IMR-90 (cell line): ENCODE measurements around the gene LRRC61. TPM values are rescaled to one million over a fixed set of nuclear protein-coding genes. Genes with fewer than 3 reads are reported as not detected.

Experiments used
- ATAC-seq: fragments of 200-7000 bp; cut with Tn5 transposase; 2 replicates; pipeline ENCODE4 v1.9.1; 2020; ENCODE audit warnings: low read depth, mild to moderate bottlenecking, moderate library complexity
- BruUV-seq: library from RNA; stranded (reverse); fragments of 400-500 nt; replicated peaks from 2 replicates; lab custom pipeline; 2021; lab: Mats Ljungman, UMichigan
- CTCF ChIA-PET: fragments of 300-600 bp; formaldehyde crosslinking; extraction: SDS; loops from one replicate; lab custom pipeline; 2021; ENCODE audit warnings: antibody characterized with exemption; lab: Yijun Ruan, JAX
- POLR2A ChIA-PET: fragments of 300-600 bp; sonication (Branson Sonifier 250); formaldehyde crosslinking; loops from one replicate; lab custom pipeline; 2022; ENCODE audit warnings: antibody characterized with exemption; ENCODE audit not compliant: unreplicated experiment; lab: Charles Lee
- DNase-seq: peaks from one replicate; pipeline ENCODE4 v3.0.0; 2013
- H2AFZ ChIP-seq: replicated peaks from 2 replicates; pipeline ENCODE3; 2013; ENCODE audit warnings: low read length, mild to moderate bottlenecking; ENCODE audit not compliant: poor library complexity
- H2AK5ac ChIP-seq: 2 replicates; pipeline ENCODE4 v1.6.1; 2013; ENCODE audit warnings: low read depth, low read length, inconsistent platforms
- H2AK9ac ChIP-seq: replicated peaks from 2 replicates; pipeline ENCODE3; 2013; ENCODE audit warnings: mild to moderate bottlenecking, low read depth, low read length, moderate library complexity; ENCODE audit not compliant: poor library complexity
- H2BK120ac ChIP-seq: 2 replicates; pipeline ENCODE4 v1.6.1; 2013; ENCODE audit warnings: low read depth, low read length, inconsistent platforms
- H2BK15ac ChIP-seq: 3 replicates; pipeline ENCODE4 v1.6.1; 2013; ENCODE audit warnings: low read depth, low read length, inconsistent platforms
- H2BK20ac ChIP-seq: 2 replicates; pipeline ENCODE4 v1.6.1; 2013; ENCODE audit warnings: low read depth, mild to moderate bottlenecking, inconsistent platforms, low read length, moderate library complexity
- H2BK5ac ChIP-seq: 2 replicates; pipeline ENCODE4 v1.6.1; 2013; ENCODE audit warnings: mild to moderate bottlenecking, low read depth, low read length, inconsistent platforms; ENCODE audit not compliant: poor library complexity, severe bottlenecking
- H3K14ac ChIP-seq: replicated peaks from 2 replicates; pipeline ENCODE4 v1.6.1; 2013; ENCODE audit warnings: low read depth, low read length, inconsistent platforms
- H3K18ac ChIP-seq: 2 replicates; pipeline ENCODE4 v1.6.1; 2013; ENCODE audit warnings: low read depth, low read length, control low read depth
- H3K23ac ChIP-seq: 2 replicates; pipeline ENCODE4 v1.6.1; 2013; ENCODE audit warnings: low read depth, low read length, inconsistent platforms
- H3K27ac ChIP-seq: 2 replicates; pipeline ENCODE4 v1.5.1; 2013; ENCODE audit warnings: mild to moderate bottlenecking, control low read depth, low read length; ENCODE audit not compliant: insufficient read depth
- H3K27me3 ChIP-seq: 2 replicates; pipeline ENCODE4 v1.6.1; 2013; ENCODE audit warnings: low read length; ENCODE audit not compliant: control insufficient read depth, insufficient read depth
- H3K36me3 ChIP-seq: 2 replicates; pipeline ENCODE4 v1.6.1; 2013; ENCODE audit warnings: low read length, mixed read lengths; ENCODE audit not compliant: control insufficient read depth, insufficient read depth
- H3K4ac ChIP-seq: 2 replicates; pipeline ENCODE4 v1.6.1; 2013; ENCODE audit warnings: low read depth, low read length, inconsistent platforms
- H3K4me1 ChIP-seq: 2 replicates; pipeline ENCODE4 v1.6.1; 2013; ENCODE audit warnings: low read length, mixed read lengths; ENCODE audit not compliant: control insufficient read depth, insufficient read depth
- H3K4me2 ChIP-seq: 2 replicates; pipeline ENCODE4 v1.6.1; 2013; ENCODE audit warnings: low read depth, mild to moderate bottlenecking, control low read depth, low read length, moderate library complexity
- H3K4me3 ChIP-seq: 2 replicates; pipeline ENCODE4 v1.5.1; 2013; ENCODE audit warnings: low read depth, mild to moderate bottlenecking, control low read depth, low read length, moderate library complexity; ENCODE audit not compliant: insufficient read depth
- H3K56ac ChIP-seq: 2 replicates; pipeline ENCODE4 v1.6.1; 2013; ENCODE audit warnings: low read length, inconsistent platforms; ENCODE audit not compliant: insufficient read depth; ENCODE audit errors: extremely low read depth
- H3K79me1 ChIP-seq, 2 experiments: 2 replicates each; pipeline ENCODE4 v1.6.1; 2013; ENCODE audit warnings: low read length in 2 of 2, inconsistent platforms in 1 of 2, low read depth in 1 of 2
- H3K9ac ChIP-seq: 2 replicates; pipeline ENCODE4 v1.6.1; 2013; ENCODE audit warnings: low read depth, low read length, control low read depth
- H3K9me1 ChIP-seq: 2 replicates; pipeline ENCODE4 v1.6.1; 2013; ENCODE audit warnings: low read length, inconsistent platforms; ENCODE audit not compliant: insufficient read depth
- H3K9me3 ChIP-seq: 2 replicates; pipeline ENCODE4 v1.6.1; 2013; ENCODE audit warnings: low read length; ENCODE audit not compliant: control insufficient read depth, insufficient read depth
- H4K20me1 ChIP-seq: 2 replicates; pipeline ENCODE4 v1.6.1; 2013; ENCODE audit warnings: low read length, inconsistent platforms; ENCODE audit not compliant: insufficient read depth
- H4K5ac ChIP-seq: 2 replicates; pipeline ENCODE4 v1.6.1; 2013; ENCODE audit warnings: mild to moderate bottlenecking, low read depth, low read length, control low read depth
- H4K8ac ChIP-seq, 2 experiments: 2 replicates each; pipeline ENCODE4 v1.6.1; 2013; ENCODE audit warnings: low read depth in 2 of 2, low read length in 2 of 2, control low read depth in 1 of 2, inconsistent platforms in 1 of 2
- H4K91ac ChIP-seq: 2 replicates; pipeline ENCODE4 v1.6.1; 2013; ENCODE audit warnings: low read depth, low read length, inconsistent platforms; ENCODE audit not compliant: insufficient read depth
- RAD21 ChIP-seq: IDR thresholded peaks from 2 replicates; pipeline ENCODE4 v1.6.1; 2012; ENCODE audit warnings: low read length, improper control_type of control experiment
- RCOR1 ChIP-seq: IDR thresholded peaks from 2 replicates; pipeline ENCODE4 v1.6.1; 2012; ENCODE audit warnings: mild to moderate bottlenecking, low read length, improper control_type of control experiment; ENCODE audit not compliant: insufficient replicate concordance
- RFX5 ChIP-seq: IDR thresholded peaks from 2 replicates; pipeline ENCODE4 v1.8.0; 2012; ENCODE audit warnings: low read depth, mild to moderate bottlenecking, low read length, moderate library complexity
- SMC3 ChIP-seq: fragments of 150-350 bp; IDR thresholded peaks from 2 replicates; pipeline ENCODE4 v1.6.1; 2016; ENCODE audit warnings: low read depth, mild to moderate bottlenecking, antibody characterized with exemption, low read length, moderate library complexity
- WGBS, 2 experiments: methylation state at CpG; one replicate each; pipeline versions ENCODE4 v1.1.5 to v1.1.7; 2013; ENCODE audit warnings: missing lambda C conversion rate in 2 of 2; ENCODE audit not compliant: insufficient read length in 1 of 2; ENCODE audit errors: extremely low coverage in 2 of 2; 5-methylcytosine and 5-hydroxymethylcytosine counted together
- dilution Hi-C: fragments of 300-500 bp; cut with HindIII; formaldehyde crosslinking; loops from one replicate; pipeline ENCODE4 v1.14.3; 2018; ENCODE audit warnings: low sequenced_read_pairs; ENCODE audit not compliant: unreplicated experiment
- in situ Hi-C: fragments of 300-500 bp; cut with MboI; formaldehyde crosslinking; loops from 3 replicates; pipeline ENCODE4 v1.14.3; 2019; ENCODE audit warnings: low sequenced_read_pairs, inconsistent platforms, mixed read lengths
- intact Hi-C: fragments of 100-400 bp; cut with micrococcal nuclease; formaldehyde crosslinking; loops from 2 replicates; pipeline ENCODE4 v1.10.0; 2022
- polyA plus RNA-seq, 3 experiments: library from polyadenylated mRNA; depleted of rRNA; stranded (reverse); fragments of >200 nt; gene quantifications; 2 replicates each; pipeline ENCODE4 v1.2.3, GENCODE V29; 2012; ENCODE audit warnings: low replicate concordance in 1 of 3
- total RNA-seq: library from RNA; depleted of rRNA; stranded (reverse); fragments of >200 nt; gene quantifications from 2 replicates; pipeline ENCODE4 v1.2.3, GENCODE V29; 2012
- TF ChIP-seq, protein P1 (sequence below): conservative IDR thresholded peaks from 2 replicates; pipeline ENCODE4 v1.5.1; 2012; ENCODE audit warnings: mild to moderate bottlenecking, low read depth, low read length, improper control_type of control experiment
- TF ChIP-seq, protein P2 (sequence below): fragments of 150-350 bp; IDR thresholded peaks from 2 replicates; pipeline ENCODE4 v1.6.1; 2016; ENCODE audit warnings: low read depth, mild to moderate bottlenecking, low read length, moderate library complexity, borderline replicate concordance

LRRC61 gene
- total and polyA plus RNA-seq, 2 of the 4 experiments (the other 2 are of a cell fraction): 0.07 TPM; not detected in 1

DNA sequence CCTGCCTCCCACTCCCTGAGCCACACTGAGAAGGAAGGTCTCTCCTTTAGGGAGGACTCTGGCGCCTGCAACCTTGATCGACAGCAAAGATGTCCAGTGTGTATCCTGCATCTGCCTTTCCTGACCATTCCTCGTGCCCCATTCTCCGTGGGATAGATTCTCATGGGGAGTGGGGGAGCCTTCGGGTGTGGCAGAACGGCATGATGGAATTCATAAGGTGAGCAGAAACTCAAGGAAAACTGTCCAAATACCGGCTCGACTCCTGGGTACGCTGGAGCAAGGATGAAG lies 18.9 kb downstream of the LRRC61 start:
- Histone ChIP-seq H4K8ac (no peak overlapping the region), H3K23ac (no peak overlapping the region), H3K56ac (no peak overlapping the region), H3K14ac (no peak overlapping the region), H3K18ac (no peak overlapping the region; the same call in 1 of the 2 replicates), H3K4me3 (no peak overlapping the region), H3K36me3 (no peaks in the 10 kb centered on the region), H3K4ac (no peak overlapping the region), H3K4me2 (no peak overlapping the region), H2BK20ac (no peak overlapping the region), H2BK5ac (no peak overlapping the region), H3K4me1 (peaks cover 20% of the 10 kb centered on the region), H3K27me3 (peaks cover 30% of the 10 kb centered on the region), H3K27ac (no peak overlapping the region), H3K9me3 (peaks cover 14% of the 10 kb centered on the region), H2AK9ac (no peak overlapping the region), H2BK120ac (no peak overlapping the region), H2BK15ac (no peak overlapping the region), H3K79me1 (no peaks in the 10 kb centered on the region), H2AK5ac (no peak overlapping the region), H3K9me1 (peaks cover 4% of the 10 kb centered on the region; the same call in 1 of the 2 replicates), H2AFZ (no peak overlapping the region), H3K9ac (peak overlapping the region; percentile 40; the same call in 1 of the 2 replicates), H4K91ac (no peak overlapping the region), H4K20me1 (0 out of 2 replicates have a peak, but pooled peaks cover 3% of the 10 kb centered on the region), H4K5ac (peak overlapping the region; percentile 16; the same call in 1 of the 2 replicates)
- BruUV-seq: no TSS peak
- WGBS, 2 experiments: no CpG with 5 or more reads among the region's 9 CpGs
- ChIA-PET CTCF (no interaction called here), POLR2A (no interaction called here)
- in situ Hi-C loops: no loop called here
- ATAC-seq (no peak), DNase-seq (no peak)
- intact Hi-C loops: no loop called here
- no peak for TF ChIP-seq SMC3
- TF ChIP-seq, protein P1, sequence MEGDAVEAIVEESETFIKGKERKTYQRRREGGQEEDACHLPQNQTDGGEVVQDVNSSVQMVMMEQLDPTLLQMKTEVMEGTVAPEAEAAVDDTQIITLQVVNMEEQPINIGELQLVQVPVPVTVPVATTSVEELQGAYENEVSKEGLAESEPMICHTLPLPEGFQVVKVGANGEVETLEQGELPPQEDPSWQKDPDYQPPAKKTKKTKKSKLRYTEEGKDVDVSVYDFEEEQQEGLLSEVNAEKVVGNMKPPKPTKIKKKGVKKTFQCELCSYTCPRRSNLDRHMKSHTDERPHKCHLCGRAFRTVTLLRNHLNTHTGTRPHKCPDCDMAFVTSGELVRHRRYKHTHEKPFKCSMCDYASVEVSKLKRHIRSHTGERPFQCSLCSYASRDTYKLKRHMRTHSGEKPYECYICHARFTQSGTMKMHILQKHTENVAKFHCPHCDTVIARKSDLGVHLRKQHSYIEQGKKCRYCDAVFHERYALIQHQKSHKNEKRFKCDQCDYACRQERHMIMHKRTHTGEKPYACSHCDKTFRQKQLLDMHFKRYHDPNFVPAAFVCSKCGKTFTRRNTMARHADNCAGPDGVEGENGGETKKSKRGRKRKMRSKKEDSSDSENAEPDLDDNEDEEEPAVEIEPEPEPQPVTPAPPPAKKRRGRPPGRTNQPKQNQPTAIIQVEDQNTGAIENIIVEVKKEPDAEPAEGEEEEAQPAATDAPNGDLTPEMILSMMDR: no peak
- TF ChIP-seq RCOR1: no peak
- no peak for TF ChIP-seq RFX5
- TF ChIP-seq, protein P2, sequence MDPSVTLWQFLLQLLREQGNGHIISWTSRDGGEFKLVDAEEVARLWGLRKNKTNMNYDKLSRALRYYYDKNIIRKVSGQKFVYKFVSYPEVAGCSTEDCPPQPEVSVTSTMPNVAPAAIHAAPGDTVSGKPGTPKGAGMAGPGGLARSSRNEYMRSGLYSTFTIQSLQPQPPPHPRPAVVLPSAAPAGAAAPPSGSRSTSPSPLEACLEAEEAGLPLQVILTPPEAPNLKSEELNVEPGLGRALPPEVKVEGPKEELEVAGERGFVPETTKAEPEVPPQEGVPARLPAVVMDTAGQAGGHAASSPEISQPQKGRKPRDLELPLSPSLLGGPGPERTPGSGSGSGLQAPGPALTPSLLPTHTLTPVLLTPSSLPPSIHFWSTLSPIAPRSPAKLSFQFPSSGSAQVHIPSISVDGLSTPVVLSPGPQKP: no peak
- no peak for TF ChIP-seq RAD21
- dilution Hi-C loops: no loop called here
